Neuronal stem cell (in vitro differentiated cells): ENCODE data around the gene EHD1.

Experiments
- DNase-seq: peaks from one replicate; pipeline ENCODE4 v3.0.0-alpha.2; 2013; ENCODE audit warnings: low spot score
- H2AFZ ChIP-seq: one replicate; pipeline ENCODE4 v1.6.1; 2013; ENCODE audit warnings: mild to moderate bottlenecking, low read length, inconsistent platforms
- H2AK5ac ChIP-seq: 2 replicates; pipeline ENCODE4 v1.6.1; 2013; ENCODE audit warnings: low read depth, mild to moderate bottlenecking, inconsistent platforms, low read length, moderate library complexity, mixed read lengths
- H2BK120ac ChIP-seq: 2 replicates; pipeline ENCODE4 v1.6.1; 2013; ENCODE audit warnings: low read depth, mild to moderate bottlenecking, inconsistent platforms, low read length, moderate library complexity, mixed read lengths
- H2BK12ac ChIP-seq: one replicate; pipeline ENCODE4 v1.6.1; 2013; ENCODE audit warnings: low read length, inconsistent platforms
- H2BK15ac ChIP-seq: 2 replicates; pipeline ENCODE4 v1.6.1; 2013; ENCODE audit warnings: mild to moderate bottlenecking, low read length, inconsistent platforms, mixed read lengths
- H2BK5ac ChIP-seq: one replicate; pipeline ENCODE4 v1.6.1; 2013; ENCODE audit warnings: inconsistent platforms, mild to moderate bottlenecking, low read length, moderate library complexity
- H3K14ac ChIP-seq: one replicate; pipeline ENCODE4 v1.6.1; 2013; ENCODE audit warnings: low read length, inconsistent platforms
- H3K18ac ChIP-seq: 2 replicates; pipeline ENCODE4 v1.6.1; 2013; ENCODE audit warnings: low read length, inconsistent platforms
- H3K23ac ChIP-seq: 2 replicates; pipeline ENCODE4 v1.6.1; 2013; ENCODE audit warnings: low read depth, mild to moderate bottlenecking, mixed read lengths, low read length, inconsistent platforms; ENCODE audit not compliant: poor library complexity
- H3K27ac ChIP-seq: replicated peaks from 3 replicates; pipeline ENCODE4 v1.5.1; 2013; ENCODE audit warnings: low read length, inconsistent platforms
- H3K27me3 ChIP-seq, 3 experiments: 2 replicates each; pipeline ENCODE4 v1.6.1; 2013; ENCODE audit warnings: low read length in 3 of 3, mild to moderate bottlenecking in 2 of 3, inconsistent platforms in 1 of 3, low read depth in 1 of 3, mixed read lengths in 1 of 3, moderate library complexity in 1 of 3; ENCODE audit not compliant: control insufficient read depth in 3 of 3, insufficient read depth in 3 of 3
- H3K36me3 ChIP-seq, 2 donors: replicated peaks in 1 of 2; 2 replicates each; pipeline ENCODE4 v1.6.1; 2013; ENCODE audit warnings: low read length in 2 of 2; ENCODE audit not compliant: control insufficient read depth in 2 of 2, insufficient read depth in 2 of 2
- H3K4ac ChIP-seq: 2 replicates; pipeline ENCODE4 v1.6.1; 2013; ENCODE audit warnings: inconsistent platforms, mild to moderate bottlenecking, low read length, moderate library complexity
- H3K4me1 ChIP-seq, 2 donors: 1 replicate in 1 of 2; 2 replicates in 1 of 2; pipeline ENCODE4 v1.6.1; 2013; ENCODE audit warnings: low read length in 2 of 2, low read depth in 1 of 2; ENCODE audit not compliant: control insufficient read depth in 2 of 2, insufficient read depth in 1 of 2
- H3K4me2 ChIP-seq: one replicate; pipeline ENCODE4 v1.6.1; 2013; ENCODE audit warnings: mild to moderate bottlenecking, low read length, inconsistent platforms; ENCODE audit not compliant: insufficient read depth, poor library complexity, severe bottlenecking
- H3K4me3 ChIP-seq, 2 donors: 2 replicates each; pipeline ENCODE4 v1.5.1; 2013; ENCODE audit warnings: low read length in 2 of 2, mild to moderate bottlenecking in 2 of 2, inconsistent platforms in 1 of 2, moderate library complexity in 1 of 2
- H3K79me1 ChIP-seq: one replicate; pipeline ENCODE4 v1.6.1; 2013; ENCODE audit warnings: low read depth, mild to moderate bottlenecking, inconsistent platforms, low read length, moderate library complexity
- H3K9ac ChIP-seq: one replicate; pipeline ENCODE4 v1.6.1; 2013; ENCODE audit warnings: mild to moderate bottlenecking, low read depth, low read length, inconsistent platforms; ENCODE audit not compliant: poor library complexity
- H3K9me3 ChIP-seq, 2 donors: replicated peaks in 1 of 2; 2 replicates each; pipeline versions ENCODE3 to v1.6.1; 2013; ENCODE audit warnings: low read length in 2 of 2, mild to moderate bottlenecking in 2 of 2, inconsistent platforms in 1 of 2, low read depth in 1 of 2, mixed read lengths in 1 of 2, moderate library complexity in 1 of 2; ENCODE audit not compliant: control insufficient read depth in 2 of 2, insufficient read depth in 1 of 2
- H4K8ac ChIP-seq: one replicate; pipeline ENCODE4 v1.6.1; 2013; ENCODE audit warnings: low read depth, mild to moderate bottlenecking, inconsistent platforms, low read length, moderate library complexity
- H4K91ac ChIP-seq: one replicate; pipeline ENCODE4 v1.6.1; 2013; ENCODE audit warnings: low read length, low read depth, mild to moderate bottlenecking, inconsistent platforms; ENCODE audit not compliant: poor library complexity
- WGBS, 2 donors: extraction: QIAGEN DNeasy Blood & Tissue Kit; methylation state at CpG; one replicate each; pipeline ENCODE4 v1.1.7; 2013; ENCODE audit warnings: missing lambda C conversion rate in 2 of 2, mixed read lengths in 1 of 2; ENCODE audit not compliant: insufficient read length in 2 of 2, insufficient replicate concordance in 1 of 2; ENCODE audit errors: extremely low coverage in 2 of 2; 5-methylcytosine and 5-hydroxymethylcytosine counted together

EHD1 gene

GRCh38 chr11:64838600-64839334, 39.7 kb downstream of the EHD1 start:
- peak overlapping the region; percentile 29 for H3K4ac ChIP-seq
- H3K9me3 ChIP-seq = no peaks in the 10 kb centered on the region
- peaks cover 0 to 23% (median 1%) of the 10 kb centered on the region in 3 experiments for H3K27me3 ChIP-seq
- H3K4me2 ChIP-seq = no peak overlapping the region
- H3K4me3 ChIP-seq = no peak overlapping the region
- H3K23ac ChIP-seq = no peak overlapping the region
- no peak overlapping the region for H2BK5ac ChIP-seq
- H3K14ac ChIP-seq = peak overlapping the region; percentile 27
- H4K8ac ChIP-seq = no peak overlapping the region
- H2BK15ac ChIP-seq = peak overlapping the region; percentile 49
- no peak overlapping the region for H3K9ac ChIP-seq
- H2BK120ac ChIP-seq = no peak overlapping the region
- H3K18ac ChIP-seq = no peak overlapping the region
- H2AFZ ChIP-seq = no peak overlapping the region
- H2BK12ac ChIP-seq = no peak overlapping the region
- WGBS, 2 donors = no CpG with 5 or more reads among the region's 28 CpGs
- no peaks in the 10 kb centered on the region for H3K36me3 ChIP-seq
- DNase-seq = no peak
- peaks cover 2% of the 10 kb centered on the region for H3K79me1 ChIP-seq
- H3K27ac ChIP-seq = no peak overlapping the region
- peaks cover 15 to 17% of the 10 kb centered on the region in 2 donors for H3K4me1 ChIP-seq
- H4K91ac ChIP-seq = no peak overlapping the region
- peak overlapping the region; percentile 0 for H2AK5ac ChIP-seq

GRCh38 chr11:64837887-64838351, 40.5 kb downstream of the EHD1 start:
- Histone ChIP-seq H4K8ac (no peak overlapping the region), H3K18ac (peak overlapping the region; percentile 27), H3K4ac (no peak overlapping the region), H4K91ac (no peak overlapping the region), H3K4me3 (no peak overlapping the region), H2AK5ac (peak overlapping the region; percentile 61), H3K9ac (no peak overlapping the region), H3K27me3 (peaks cover 0 to 29% (median 0%) of the 10 kb centered on the region in 3 experiments), H3K36me3 (no peaks in the 10 kb centered on the region), H2AFZ (no peak overlapping the region), H3K4me2 (no peak overlapping the region), H3K23ac (no peak overlapping the region), H3K14ac (peak overlapping the region; percentile 76), H2BK12ac (peak overlapping the region; percentile 78), H2BK15ac (peak overlapping the region; percentile 39), H2BK120ac (no peak overlapping the region), H3K4me1 (peaks cover 10 to 12% of the 10 kb centered on the region in 2 donors), H3K27ac (no peak overlapping the region), H3K79me1 (peaks cover 2% of the 10 kb centered on the region), H2BK5ac (peak overlapping the region; percentile 29), H3K9me3 (no peaks in the 10 kb centered on the region)
- no peak for DNase-seq
- WGBS, 2 donors = no CpG with 5 or more reads among the region's 10 CpGs

GRCh38 chr11:64836448-64837072, 41.9 kb downstream of the EHD1 start:
- H3K4me1 ChIP-seq = no peaks in the 10 kb centered on the region
- no peak overlapping the region for H3K4me2 ChIP-seq
- no peaks in the 10 kb centered on the region for H3K36me3 ChIP-seq
- H3K23ac ChIP-seq = no peak overlapping the region
- no peak overlapping the region for H3K27ac ChIP-seq
- H3K4me3 ChIP-seq = no peak overlapping the region
- H3K18ac ChIP-seq = no peak overlapping the region
- no peak overlapping the region for H4K91ac ChIP-seq
- H2BK15ac ChIP-seq = no peak overlapping the region
- no peak overlapping the region for H4K8ac ChIP-seq
- no peak overlapping the region for H3K14ac ChIP-seq
- peak overlapping the region; percentile 39 for H2BK5ac ChIP-seq
- H2AFZ ChIP-seq = no peak overlapping the region
- no peak overlapping the region for H3K9ac ChIP-seq
- H3K9me3 ChIP-seq = no peaks in the 10 kb centered on the region
- peaks cover 0 to 40% (median 0%) of the 10 kb centered on the region in 3 experiments for H3K27me3 ChIP-seq
- H2BK12ac ChIP-seq = peak overlapping the region; percentile 41
- WGBS, 2 donors = no CpG with 5 or more reads among the region's 16 CpGs
- H2BK120ac ChIP-seq = no peak overlapping the region
- no peak for DNase-seq
- H3K79me1 ChIP-seq = peaks cover 2% of the 10 kb centered on the region
- peak overlapping the region; percentile 26 for H2AK5ac ChIP-seq
- H3K4ac ChIP-seq = no peak overlapping the region
